ENCODE results near the gene OR52N4. TPM values are rescaled to one million over a fixed set of nuclear protein-coding genes. Genes with fewer than 3 reads are reported as not detected.

Gene OR52N4
- total and polyA plus RNA-seq, 9 donors = 0.28 to 0.84 (median 0.52) TPM; not detected in 3

DNA sequence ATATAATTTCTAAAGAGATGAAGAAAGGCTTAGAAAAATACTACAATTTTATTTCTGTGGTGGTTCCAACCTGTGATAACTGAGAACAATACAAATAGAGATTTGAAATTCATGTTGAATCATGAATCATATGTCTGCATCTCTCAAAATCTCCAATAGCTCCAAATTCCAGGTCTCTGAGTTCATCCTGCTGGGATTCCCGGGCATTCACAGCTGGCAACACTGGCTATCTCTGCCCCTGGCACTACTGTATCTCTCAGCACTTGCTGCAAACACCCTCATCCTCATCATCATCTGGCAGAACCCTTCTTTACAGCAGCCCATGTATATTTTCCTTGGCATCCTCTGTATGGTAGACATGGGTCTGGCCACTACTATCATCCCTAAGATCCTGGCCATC, 17.6 kb upstream of the OR52N4 start, which contains the start of gene OR56B1:
OR56B1 (plus strand) TSS at position 53 of the 400 bp plus-strand sequence; CDS start at position 122, 69 bp downstream.
- Histone ChIP-seq H3K27ac (no peak within 1 kb of the TSS), H3K36me3 (no peaks in the 10 kb centered on the region), H3K27me3 (no peaks in the 10 kb centered on the region), H3K4me1 (ENCODE audit: insufficient read depth) (no peaks in the 10 kb centered on the region), H3K9me3 (no peaks in the 10 kb centered on the region), H3K4me3 (no peak within 1 kb of the TSS)
- WGBS, 3 donors = 75 to 87% (median 79%) methylated on average over 1 of the region's 1 CpG
- TF ChIP-seq EP300 (IDR thresholded peaks at IDR 0.05) = no peak
- TF ChIP-seq, protein P1, sequence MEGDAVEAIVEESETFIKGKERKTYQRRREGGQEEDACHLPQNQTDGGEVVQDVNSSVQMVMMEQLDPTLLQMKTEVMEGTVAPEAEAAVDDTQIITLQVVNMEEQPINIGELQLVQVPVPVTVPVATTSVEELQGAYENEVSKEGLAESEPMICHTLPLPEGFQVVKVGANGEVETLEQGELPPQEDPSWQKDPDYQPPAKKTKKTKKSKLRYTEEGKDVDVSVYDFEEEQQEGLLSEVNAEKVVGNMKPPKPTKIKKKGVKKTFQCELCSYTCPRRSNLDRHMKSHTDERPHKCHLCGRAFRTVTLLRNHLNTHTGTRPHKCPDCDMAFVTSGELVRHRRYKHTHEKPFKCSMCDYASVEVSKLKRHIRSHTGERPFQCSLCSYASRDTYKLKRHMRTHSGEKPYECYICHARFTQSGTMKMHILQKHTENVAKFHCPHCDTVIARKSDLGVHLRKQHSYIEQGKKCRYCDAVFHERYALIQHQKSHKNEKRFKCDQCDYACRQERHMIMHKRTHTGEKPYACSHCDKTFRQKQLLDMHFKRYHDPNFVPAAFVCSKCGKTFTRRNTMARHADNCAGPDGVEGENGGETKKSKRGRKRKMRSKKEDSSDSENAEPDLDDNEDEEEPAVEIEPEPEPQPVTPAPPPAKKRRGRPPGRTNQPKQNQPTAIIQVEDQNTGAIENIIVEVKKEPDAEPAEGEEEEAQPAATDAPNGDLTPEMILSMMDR (IDR thresholded peaks at IDR 0.05) = no peak
- TF ChIP-seq POLR2A (IDR thresholded peaks at IDR 0.05) = no peak
- intact Hi-C loops (cut with DNase I) = no loop called here
- DNase-seq = no peak

DNA sequence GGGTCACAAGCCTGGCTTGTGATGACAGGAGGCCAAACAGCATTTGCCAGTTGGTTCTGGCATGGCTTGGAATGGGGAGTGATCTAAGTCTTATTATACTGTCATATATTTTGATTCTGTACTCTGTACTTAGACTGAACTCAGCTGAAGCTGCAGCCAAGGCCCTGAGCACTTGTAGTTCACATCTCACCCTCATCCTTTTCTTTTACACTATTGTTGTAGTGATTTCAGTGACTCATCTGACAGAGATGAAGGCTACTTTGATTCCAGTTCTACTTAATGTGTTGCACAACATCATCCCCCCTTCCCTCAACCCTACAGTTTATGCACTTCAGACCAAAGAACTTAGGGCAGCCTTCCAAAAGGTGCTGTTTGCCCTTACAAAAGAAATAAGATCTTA, 17.0 kb upstream of the OR52N4 start:
- H3K4me1 ChIP-seq (ENCODE audit: insufficient read depth) = no peaks in the 10 kb centered on the region
- H3K4me3 ChIP-seq = no peak overlapping the region
- no peaks in the 10 kb centered on the region for H3K36me3 ChIP-seq
- DNase-seq = no peak
- intact Hi-C loops (cut with DNase I) = no loop called here
- H3K27ac ChIP-seq = no peak overlapping the region
- no peak for TF ChIP-seq POLR2A (IDR thresholded peaks at IDR 0.05)
- no peak for TF ChIP-seq EP300 (IDR thresholded peaks at IDR 0.05)
- TF ChIP-seq, protein P1 (IDR thresholded peaks at IDR 0.05) = no peak
- no peaks in the 10 kb centered on the region for H3K9me3 ChIP-seq
- no peaks in the 10 kb centered on the region for H3K27me3 ChIP-seq

GRCh38 chr11:5737670-5738392, 16.2 kb upstream of the OR52N4 start:
- Histone ChIP-seq H3K4me1 (ENCODE audit: insufficient read depth) (no peaks in the 10 kb centered on the region), H3K9me3 (no peaks in the 10 kb centered on the region), H3K4me3 (no peak overlapping the region), H3K27ac (no peak overlapping the region), H3K36me3 (no peaks in the 10 kb centered on the region), H3K27me3 (no peaks in the 10 kb centered on the region)
- WGBS, 3 donors = 66 to 84% (median 80%) methylated on average over 6 of the region's 6 CpGs
- intact Hi-C loops (cut with DNase I) = no loop called here
- DNase-seq = no peak
- no peak for TF ChIP-seq POLR2A (IDR thresholded peaks at IDR 0.05)
- no peak for TF ChIP-seq EP300 (IDR thresholded peaks at IDR 0.05)
- TF ChIP-seq, protein P1 (IDR thresholded peaks at IDR 0.05) = no peak

GRCh38 chr11:5738431-5738830, 15.6 kb upstream of the OR52N4 start:
- no peak overlapping the region for H3K4me3 ChIP-seq
- H3K27ac ChIP-seq = no peak overlapping the region
- TF ChIP-seq EP300 (IDR thresholded peaks at IDR 0.05) = no peak
- TF ChIP-seq POLR2A (IDR thresholded peaks at IDR 0.05) = no peak
- TF ChIP-seq, protein P1 (IDR thresholded peaks at IDR 0.05) = no peak
- intact Hi-C loops (cut with DNase I) = no loop called here
- H3K27me3 ChIP-seq = no peaks in the 10 kb centered on the region
- no peaks in the 10 kb centered on the region for H3K4me1 ChIP-seq (ENCODE audit: insufficient read depth)
- H3K36me3 ChIP-seq = no peaks in the 10 kb centered on the region
- no peak for DNase-seq
- no peaks in the 10 kb centered on the region for H3K9me3 ChIP-seq
- whole genome bisulfite sequencing, 3 donors = 33 to 71% (median 51%) methylated on average over 1 of the region's 1 CpG

Measured in ovary (tissue), 9 donors.